IMR-90 (cell line): ENCODE results near the gene RSRC1. TPM values are rescaled to one million over a fixed set of nuclear protein-coding genes. Genes with fewer than 3 reads are reported as not detected.

Experiments
- ATAC-seq: fragments of 200-7000 bp; cut with Tn5 transposase; 2 replicates; pipeline ENCODE4 v1.9.1; 2020; ENCODE audit warnings: low read depth, mild to moderate bottlenecking, moderate library complexity
- BruUV-seq: library from RNA; stranded (reverse); fragments of 400-500 nt; replicated peaks from 2 replicates; lab custom pipeline; 2021; lab: Mats Ljungman, UMichigan
- CTCF ChIA-PET: fragments of 300-600 bp; formaldehyde crosslinking; extraction: SDS; loops from one replicate; lab custom pipeline; 2021; ENCODE audit warnings: antibody characterized with exemption; lab: Yijun Ruan, JAX
- POLR2A ChIA-PET: fragments of 300-600 bp; sonication (Branson Sonifier 250); formaldehyde crosslinking; loops from one replicate; lab custom pipeline; 2022; ENCODE audit warnings: antibody characterized with exemption; ENCODE audit not compliant: unreplicated experiment; lab: Charles Lee
- DNase-seq: peaks from one replicate; pipeline ENCODE4 v3.0.0; 2013
- H2AFZ ChIP-seq: replicated peaks from 2 replicates; pipeline ENCODE3; 2013; ENCODE audit warnings: low read length, mild to moderate bottlenecking; ENCODE audit not compliant: poor library complexity
- H2AK5ac ChIP-seq: 2 replicates; pipeline ENCODE4 v1.6.1; 2013; ENCODE audit warnings: low read depth, low read length, inconsistent platforms
- H2AK9ac ChIP-seq: replicated peaks from 2 replicates; pipeline ENCODE3; 2013; ENCODE audit warnings: mild to moderate bottlenecking, low read depth, low read length, moderate library complexity; ENCODE audit not compliant: poor library complexity
- H2BK120ac ChIP-seq: 2 replicates; pipeline ENCODE4 v1.6.1; 2013; ENCODE audit warnings: low read depth, low read length, inconsistent platforms
- H2BK15ac ChIP-seq: 3 replicates; pipeline ENCODE4 v1.6.1; 2013; ENCODE audit warnings: low read depth, low read length, inconsistent platforms
- H2BK20ac ChIP-seq: 2 replicates; pipeline ENCODE4 v1.6.1; 2013; ENCODE audit warnings: low read depth, mild to moderate bottlenecking, inconsistent platforms, low read length, moderate library complexity
- H2BK5ac ChIP-seq: 2 replicates; pipeline ENCODE4 v1.6.1; 2013; ENCODE audit warnings: mild to moderate bottlenecking, low read depth, low read length, inconsistent platforms; ENCODE audit not compliant: poor library complexity, severe bottlenecking
- H3K14ac ChIP-seq: replicated peaks from 2 replicates; pipeline ENCODE4 v1.6.1; 2013; ENCODE audit warnings: low read depth, low read length, inconsistent platforms
- H3K18ac ChIP-seq: 2 replicates; pipeline ENCODE4 v1.6.1; 2013; ENCODE audit warnings: low read depth, low read length, control low read depth
- H3K23ac ChIP-seq: 2 replicates; pipeline ENCODE4 v1.6.1; 2013; ENCODE audit warnings: low read depth, low read length, inconsistent platforms
- H3K27ac ChIP-seq: 2 replicates; pipeline ENCODE4 v1.5.1; 2013; ENCODE audit warnings: mild to moderate bottlenecking, control low read depth, low read length; ENCODE audit not compliant: insufficient read depth
- H3K27me3 ChIP-seq: 2 replicates; pipeline ENCODE4 v1.6.1; 2013; ENCODE audit warnings: low read length; ENCODE audit not compliant: control insufficient read depth, insufficient read depth
- H3K36me3 ChIP-seq: 2 replicates; pipeline ENCODE4 v1.6.1; 2013; ENCODE audit warnings: low read length, mixed read lengths; ENCODE audit not compliant: control insufficient read depth, insufficient read depth
- H3K4ac ChIP-seq: 2 replicates; pipeline ENCODE4 v1.6.1; 2013; ENCODE audit warnings: low read depth, low read length, inconsistent platforms
- H3K4me1 ChIP-seq: 2 replicates; pipeline ENCODE4 v1.6.1; 2013; ENCODE audit warnings: low read length, mixed read lengths; ENCODE audit not compliant: control insufficient read depth, insufficient read depth
- H3K4me2 ChIP-seq: 2 replicates; pipeline ENCODE4 v1.6.1; 2013; ENCODE audit warnings: low read depth, mild to moderate bottlenecking, control low read depth, low read length, moderate library complexity
- H3K4me3 ChIP-seq: 2 replicates; pipeline ENCODE4 v1.5.1; 2013; ENCODE audit warnings: low read depth, mild to moderate bottlenecking, control low read depth, low read length, moderate library complexity; ENCODE audit not compliant: insufficient read depth
- H3K56ac ChIP-seq: 2 replicates; pipeline ENCODE4 v1.6.1; 2013; ENCODE audit warnings: low read length, inconsistent platforms; ENCODE audit not compliant: insufficient read depth; ENCODE audit errors: extremely low read depth
- H3K79me1 ChIP-seq, 2 experiments: 2 replicates each; pipeline ENCODE4 v1.6.1; 2013; ENCODE audit warnings: low read length in 2 of 2, inconsistent platforms in 1 of 2, low read depth in 1 of 2
- H3K9ac ChIP-seq: 2 replicates; pipeline ENCODE4 v1.6.1; 2013; ENCODE audit warnings: low read depth, low read length, control low read depth
- H3K9me1 ChIP-seq: 2 replicates; pipeline ENCODE4 v1.6.1; 2013; ENCODE audit warnings: low read length, inconsistent platforms; ENCODE audit not compliant: insufficient read depth
- H3K9me3 ChIP-seq: 2 replicates; pipeline ENCODE4 v1.6.1; 2013; ENCODE audit warnings: low read length; ENCODE audit not compliant: control insufficient read depth, insufficient read depth
- H4K20me1 ChIP-seq: 2 replicates; pipeline ENCODE4 v1.6.1; 2013; ENCODE audit warnings: low read length, inconsistent platforms; ENCODE audit not compliant: insufficient read depth
- H4K5ac ChIP-seq: 2 replicates; pipeline ENCODE4 v1.6.1; 2013; ENCODE audit warnings: mild to moderate bottlenecking, low read depth, low read length, control low read depth
- H4K8ac ChIP-seq, 2 experiments: 2 replicates each; pipeline ENCODE4 v1.6.1; 2013; ENCODE audit warnings: low read depth in 2 of 2, low read length in 2 of 2, control low read depth in 1 of 2, inconsistent platforms in 1 of 2
- H4K91ac ChIP-seq: 2 replicates; pipeline ENCODE4 v1.6.1; 2013; ENCODE audit warnings: low read depth, low read length, inconsistent platforms; ENCODE audit not compliant: insufficient read depth
- BHLHE40 ChIP-seq: fragments of 150-350 bp; IDR thresholded peaks from 2 replicates; pipeline ENCODE4 v1.6.1; 2016; ENCODE audit warnings: mild to moderate bottlenecking, low read depth, low read length
- CTCF ChIP-seq: conservative IDR thresholded peaks from 2 replicates; pipeline ENCODE4 v1.5.1; 2012; ENCODE audit warnings: mild to moderate bottlenecking, low read depth, low read length, improper control_type of control experiment
- SMC3 ChIP-seq: fragments of 150-350 bp; IDR thresholded peaks from 2 replicates; pipeline ENCODE4 v1.6.1; 2016; ENCODE audit warnings: low read depth, mild to moderate bottlenecking, antibody characterized with exemption, low read length, moderate library complexity
- dilution Hi-C: fragments of 300-500 bp; cut with HindIII; formaldehyde crosslinking; loops from one replicate; pipeline ENCODE4 v1.14.3; 2018; ENCODE audit warnings: low sequenced_read_pairs; ENCODE audit not compliant: unreplicated experiment
- in situ Hi-C: fragments of 300-500 bp; cut with MboI; formaldehyde crosslinking; loops from 3 replicates; pipeline ENCODE4 v1.14.3; 2019; ENCODE audit warnings: low sequenced_read_pairs, inconsistent platforms, mixed read lengths
- intact Hi-C: fragments of 100-400 bp; cut with micrococcal nuclease; formaldehyde crosslinking; loops from 2 replicates; pipeline ENCODE4 v1.10.0; 2022
- polyA plus RNA-seq, 3 experiments: library from polyadenylated mRNA; depleted of rRNA; stranded (reverse); fragments of >200 nt; gene quantifications; 2 replicates each; pipeline ENCODE4 v1.2.3, GENCODE V29; 2012; ENCODE audit warnings: low replicate concordance in 1 of 3
- total RNA-seq: library from RNA; depleted of rRNA; stranded (reverse); fragments of >200 nt; gene quantifications from 2 replicates; pipeline ENCODE4 v1.2.3, GENCODE V29; 2012

RSRC1 gene
- total and polyA plus RNA-seq, 2 of the 4 experiments (the other 2 are of a cell fraction): 3.8 to 41.8 TPM

GRCh38 chr3:158085358-158085757 is 24.5 kb upstream of the RSRC1 start:
- Histone ChIP-seq H3K18ac (no peak overlapping the region), H3K4me1 (no peaks in the 10 kb centered on the region), H2BK5ac (no peak overlapping the region), H4K91ac (no peak overlapping the region), H3K4me3 (no peak overlapping the region), H3K9ac (no peak overlapping the region), H4K5ac (no peak overlapping the region), H3K23ac (no peak overlapping the region), H3K79me1 (no peaks in the 10 kb centered on the region), H2BK120ac (no peak overlapping the region), H2AK9ac (no peak overlapping the region), H3K27ac (no peak overlapping the region), H3K27me3 (peaks cover 5% of the 10 kb centered on the region), H3K9me3 (no peaks in the 10 kb centered on the region), H2BK20ac (no peak overlapping the region), H3K4me2 (no peak overlapping the region), H3K36me3 (no peaks in the 10 kb centered on the region), H4K8ac (no peak overlapping the region), H3K9me1 (no peaks in the 10 kb centered on the region), H4K20me1 (no peaks in the 10 kb centered on the region), H3K4ac (no peak overlapping the region), H2AFZ (no peak overlapping the region), H2AK5ac (no peak overlapping the region), H3K56ac (no peak overlapping the region), H2BK15ac (no peak overlapping the region), H3K14ac (no peak overlapping the region)
- dilution Hi-C loops: no loop called here
- ChIA-PET CTCF (no interaction called here), POLR2A (no interaction called here)
- intact Hi-C loops: no loop called here
- ATAC-seq (no peak), DNase-seq (no peak)
- TF ChIP-seq CTCF: no peak
- no peak for TF ChIP-seq BHLHE40
- no peak for TF ChIP-seq SMC3
- BruUV-seq: no TSS peak
- in situ Hi-C loops: no loop called here
